ENCODE data around the gene AGBL4. TPM values are rescaled to one million over a fixed set of nuclear protein-coding genes. Genes with fewer than 3 reads are reported as not detected.

AGBL4 gene
- total RNA-seq, 1 experiment from 2014 or later = not detected

DNA sequence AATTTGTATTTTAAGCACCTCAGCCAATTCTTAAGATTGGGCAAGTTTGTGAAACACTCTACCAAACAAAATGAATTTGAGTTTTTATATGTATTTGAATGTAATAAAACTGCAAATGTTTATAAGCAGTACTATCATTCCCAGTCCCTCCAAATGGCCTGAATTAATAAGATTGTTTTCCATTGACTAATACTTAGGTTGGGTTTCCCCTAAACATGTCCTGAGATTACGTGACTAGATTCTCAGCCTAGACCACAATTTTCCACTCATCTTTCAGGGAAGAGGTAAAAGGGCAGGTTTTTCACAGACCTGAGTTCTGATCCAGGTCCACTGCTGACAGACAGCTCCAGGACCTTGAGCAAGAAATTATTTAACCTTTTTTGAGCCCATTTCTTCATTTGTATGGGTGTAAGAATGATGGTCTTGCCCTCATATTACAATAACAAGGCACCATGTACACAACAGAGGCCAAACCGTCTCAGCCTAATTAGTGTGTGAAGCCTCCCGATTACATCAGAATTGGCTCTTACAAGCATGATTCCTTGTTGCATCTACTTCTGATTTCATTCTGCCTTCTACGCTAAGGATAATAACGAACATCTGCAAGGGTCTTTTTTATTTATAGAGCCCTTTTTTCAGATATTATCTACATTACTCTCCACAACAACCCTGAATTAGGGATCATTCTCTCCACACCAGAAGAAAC is 1298.3 kb downstream of the AGBL4 start:
- no peaks in the 10 kb centered on the region for H3K36me3 ChIP-seq
- H3K27me3 ChIP-seq = no peaks in the 10 kb centered on the region
- DNase-seq = no peak
- no peak overlapping the region for H3K4me3 ChIP-seq
- H3K9me3 ChIP-seq = no peaks in the 10 kb centered on the region

DNA sequence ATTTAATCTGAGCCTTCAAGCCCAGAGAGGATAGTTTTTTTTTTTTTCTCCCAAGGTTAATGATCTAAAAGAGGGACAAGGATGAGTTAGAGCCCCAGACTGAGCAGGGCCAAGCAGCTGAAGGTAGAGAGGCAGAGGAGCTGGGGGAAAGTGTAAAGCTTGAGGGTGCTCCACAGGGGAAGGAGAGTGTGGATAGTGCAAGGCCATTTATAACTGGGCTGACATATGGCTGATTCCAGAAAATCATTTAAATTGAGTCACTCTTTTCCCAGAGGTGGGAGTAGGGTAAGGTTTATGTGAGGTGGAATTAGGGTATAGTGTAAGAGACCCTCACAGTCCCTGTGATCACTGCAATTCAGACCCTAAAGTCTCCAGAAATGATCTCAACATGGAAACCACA is 1302.8 kb downstream of the AGBL4 start:
- DNase-seq = no peak
- no peaks in the 10 kb centered on the region for H3K27me3 ChIP-seq
- no peaks in the 10 kb centered on the region for H3K9me3 ChIP-seq
- no peaks in the 10 kb centered on the region for H3K36me3 ChIP-seq
- H3K4me3 ChIP-seq = no peak overlapping the region

DNA sequence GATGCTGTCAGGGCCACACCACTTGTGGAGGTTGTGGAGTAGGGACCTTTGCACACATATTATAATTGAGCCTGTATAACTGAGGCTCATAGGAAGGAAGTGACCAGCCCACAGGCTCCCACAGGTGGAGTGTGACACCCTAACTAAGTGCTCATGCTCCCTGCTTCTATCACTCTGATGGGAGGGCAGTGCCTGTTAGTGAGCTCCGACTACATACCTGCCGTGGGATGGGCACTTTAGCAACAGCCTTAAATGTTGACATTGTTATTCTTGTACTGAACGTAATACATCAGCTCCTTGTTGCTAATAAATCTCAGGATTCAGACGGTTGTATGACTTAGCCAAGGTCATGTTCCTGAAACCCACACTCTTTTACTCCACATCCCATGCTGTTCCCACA is 1305.0 kb downstream of the AGBL4 start:
- no peaks in the 10 kb centered on the region for H3K36me3 ChIP-seq
- H3K27me3 ChIP-seq = no peaks in the 10 kb centered on the region
- H3K9me3 ChIP-seq = no peaks in the 10 kb centered on the region
- no peak overlapping the region for H3K4me3 ChIP-seq
- no peak for DNase-seq

DNA sequence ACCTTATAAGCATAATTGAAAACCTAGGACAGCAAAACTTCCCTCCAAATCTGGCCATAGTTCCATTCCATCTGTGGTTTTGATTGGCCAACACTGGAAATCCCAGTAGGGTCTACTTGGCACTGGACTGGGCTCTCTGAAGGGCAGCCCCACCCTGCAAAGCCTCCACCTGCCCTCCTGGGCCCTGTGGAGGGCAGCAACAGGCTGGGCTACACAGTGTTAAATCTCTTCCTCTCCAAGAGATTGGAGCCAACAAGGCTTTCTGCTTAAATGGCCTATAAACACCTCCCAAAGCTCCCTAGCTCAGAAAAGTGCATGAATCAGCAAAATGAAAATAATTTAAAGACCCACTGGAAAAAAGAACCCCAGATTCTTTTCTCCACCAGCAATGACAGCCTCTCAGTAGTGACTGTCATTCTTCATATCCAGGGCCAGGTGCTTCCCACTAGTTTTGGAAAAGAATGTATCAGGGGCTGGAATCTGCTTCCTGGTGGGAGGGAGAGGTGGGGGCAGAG is 1305.6 kb downstream of the AGBL4 start:
- Histone ChIP-seq H3K4me3 (no peak overlapping the region), H3K27me3 (no peaks in the 10 kb centered on the region), H3K9me3 (no peaks in the 10 kb centered on the region), H3K36me3 (no peaks in the 10 kb centered on the region)
- no peak for DNase-seq

DNA sequence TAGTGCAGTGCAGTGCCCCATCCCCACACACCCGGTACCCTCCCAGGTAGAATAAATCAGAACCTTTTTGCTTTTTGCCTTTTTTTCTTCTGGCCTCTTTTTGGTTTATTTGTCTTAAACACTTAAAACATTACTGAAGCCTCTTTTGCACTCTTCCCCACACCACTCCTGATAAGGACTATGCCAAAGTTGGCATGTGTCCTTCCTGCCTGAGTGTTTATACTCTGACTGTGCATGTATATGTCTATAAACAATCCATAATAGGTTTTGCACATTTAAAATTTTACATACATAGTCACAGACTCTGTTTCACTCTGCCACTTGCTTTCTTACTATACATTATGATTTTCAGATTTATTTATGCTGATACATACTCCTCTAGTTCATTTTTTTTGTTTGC is 1306.7 kb downstream of the AGBL4 start:
- DNase-seq = peak; percentile 24
- H3K27me3 ChIP-seq = no peaks in the 10 kb centered on the region
- no peak overlapping the region for H3K4me3 ChIP-seq
- no peaks in the 10 kb centered on the region for H3K9me3 ChIP-seq
- no peaks in the 10 kb centered on the region for H3K36me3 ChIP-seq

DNA sequence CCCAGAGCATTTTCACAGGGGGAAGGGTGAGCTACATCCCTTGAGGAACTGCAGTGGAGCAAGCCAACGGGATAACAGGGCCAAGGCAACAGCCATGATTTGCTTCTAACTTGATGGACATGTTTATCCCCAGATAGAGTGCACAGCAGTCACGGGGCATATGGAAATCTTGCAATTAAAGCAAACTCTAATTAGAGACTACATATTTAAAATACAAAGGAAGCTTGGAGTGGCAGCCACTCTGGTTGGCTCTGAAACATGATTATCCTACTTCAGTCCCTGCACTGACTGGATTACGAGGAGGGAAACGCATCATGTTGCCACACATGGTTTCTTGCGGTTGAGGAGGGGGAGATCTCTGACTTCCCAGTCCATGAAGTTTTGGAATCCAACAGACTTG is 1307.8 kb downstream of the AGBL4 start:
- Histone ChIP-seq H3K9me3 (no peaks in the 10 kb centered on the region), H3K36me3 (no peaks in the 10 kb centered on the region), H3K27me3 (no peaks in the 10 kb centered on the region), H3K4me3 (no peak overlapping the region)
- DNase-seq = no peak

DNA sequence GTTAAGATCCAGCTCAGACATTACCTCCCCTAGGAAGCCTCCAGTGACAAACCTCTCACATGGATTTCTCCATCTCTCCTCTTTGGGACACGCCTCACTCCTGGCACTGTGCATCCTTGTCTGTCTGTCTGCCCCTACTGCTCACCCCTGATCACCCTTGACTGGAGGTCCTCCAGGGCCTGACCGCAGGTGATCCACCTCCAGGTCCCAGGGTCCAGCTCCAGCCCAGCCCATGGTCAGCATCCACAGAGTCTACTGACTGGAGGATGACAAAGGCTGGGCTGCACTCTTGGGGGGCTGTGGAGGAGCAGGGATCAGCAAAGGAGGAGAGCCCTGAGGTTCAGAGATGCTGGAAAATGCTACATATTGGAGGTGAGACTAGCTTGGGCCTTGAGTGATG is 1312.8 kb downstream of the AGBL4 start:
- H3K27me3 ChIP-seq = no peaks in the 10 kb centered on the region
- no peaks in the 10 kb centered on the region for H3K9me3 ChIP-seq
- H3K4me3 ChIP-seq = no peak overlapping the region
- no peak for DNase-seq
- no peaks in the 10 kb centered on the region for H3K36me3 ChIP-seq

DNA sequence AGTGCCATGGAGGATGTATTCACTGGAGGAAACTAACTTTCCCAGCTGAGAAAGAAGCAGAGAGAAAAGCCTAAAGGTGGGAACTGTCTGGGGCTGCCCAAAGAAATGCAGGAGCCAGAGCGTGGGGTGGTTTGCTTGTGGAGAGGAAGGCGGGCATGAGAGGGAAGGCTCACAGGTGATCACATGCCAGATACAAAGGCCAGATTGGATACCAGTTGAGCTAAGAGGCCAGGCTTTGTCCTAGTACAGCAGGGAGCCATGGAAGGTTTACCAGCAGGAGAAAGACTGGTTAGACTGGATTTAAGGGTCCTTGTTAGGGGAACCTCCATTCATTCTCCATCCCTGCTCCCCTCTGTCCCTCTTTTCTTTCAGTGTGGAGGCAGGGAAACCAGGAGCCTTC is 1313.4 kb downstream of the AGBL4 start:
- Histone ChIP-seq H3K36me3 (no peaks in the 10 kb centered on the region), H3K27me3 (no peaks in the 10 kb centered on the region), H3K4me3 (no peak overlapping the region), H3K9me3 (no peaks in the 10 kb centered on the region)
- DNase-seq = no peak

DNA sequence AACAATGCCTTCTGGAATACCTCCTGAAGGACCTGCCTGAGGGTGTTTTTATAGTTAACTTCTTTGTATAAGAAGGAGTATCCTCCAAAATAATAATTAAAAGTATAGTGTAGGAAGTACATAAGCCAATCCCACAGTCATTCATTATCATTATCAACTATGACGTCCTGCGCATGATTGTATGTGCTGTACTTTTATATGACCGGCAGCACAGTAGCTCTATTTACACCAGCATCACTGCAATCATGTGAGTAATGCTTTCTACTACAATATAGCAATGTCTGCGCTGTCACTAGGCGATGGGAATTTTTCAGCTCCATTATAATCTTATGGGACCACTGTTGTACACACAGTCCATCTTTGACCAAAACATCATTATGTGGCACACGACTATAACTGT is 1319.0 kb downstream of the AGBL4 start:
- no peaks in the 10 kb centered on the region for H3K27me3 ChIP-seq
- H3K4me3 ChIP-seq = no peak overlapping the region
- H3K9me3 ChIP-seq = no peaks in the 10 kb centered on the region
- no peak for DNase-seq
- H3K36me3 ChIP-seq = no peaks in the 10 kb centered on the region

DNA sequence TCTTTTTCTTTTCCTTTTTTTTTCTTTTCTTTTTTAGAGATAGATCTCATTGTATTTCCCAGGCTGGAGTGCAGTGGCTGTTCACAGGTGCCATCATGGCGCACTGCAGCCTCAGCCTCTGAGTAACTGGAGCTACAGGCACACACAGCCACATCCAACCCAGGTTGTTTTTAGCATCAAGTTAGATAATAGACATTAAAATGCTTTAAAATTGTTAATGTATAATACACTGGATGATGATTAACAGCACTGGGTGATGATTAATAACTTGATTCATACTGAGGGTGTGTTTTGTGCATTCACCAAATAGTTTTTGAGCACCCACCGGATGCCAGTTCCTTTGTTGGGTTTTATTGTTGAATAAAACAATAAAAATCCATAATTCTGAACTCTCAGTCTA is 1322.3 kb downstream of the AGBL4 start:
- no peak for DNase-seq
- no peaks in the 10 kb centered on the region for H3K36me3 ChIP-seq

DNA sequence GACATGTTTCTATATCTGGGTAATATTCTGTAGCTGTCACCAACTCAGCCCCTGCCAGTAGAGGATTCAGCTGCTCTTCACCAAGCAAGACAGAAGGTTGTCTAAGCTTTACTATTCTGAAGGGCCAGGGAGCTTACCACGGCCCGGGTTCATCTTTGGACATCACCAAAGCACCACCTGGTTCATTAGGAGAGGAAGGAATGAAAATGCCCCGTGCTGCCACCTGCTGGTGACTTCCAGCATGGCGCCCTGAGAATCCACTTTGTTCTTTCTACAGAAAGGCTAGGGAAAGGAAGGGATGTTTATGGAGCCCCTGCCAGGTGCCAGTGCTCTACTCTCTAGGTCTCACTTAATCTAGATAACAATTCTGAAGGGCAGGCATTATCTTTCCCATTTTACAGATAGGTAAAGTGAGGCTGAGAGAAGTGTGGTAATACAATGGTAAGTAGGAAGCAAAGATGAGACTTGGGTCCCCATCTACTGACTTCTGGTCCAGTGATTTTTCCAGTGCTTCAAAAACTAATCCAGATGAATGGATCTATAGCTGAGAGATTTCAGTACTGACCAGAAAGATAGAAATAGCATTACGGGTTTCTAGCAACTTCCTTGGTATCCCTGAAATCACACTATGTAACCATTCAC is 1326.6 kb downstream of the AGBL4 start:
- Histone ChIP-seq H3K9me3 (no peaks in the 10 kb centered on the region), H3K36me3 (no peaks in the 10 kb centered on the region), H3K27me3 (no peaks in the 10 kb centered on the region), H3K4me3 (no peak overlapping the region)
- DNase-seq = peak; percentile 30

More for the DNA sequence above, 1322.3 kb downstream of the AGBL4 start:
- no peaks in the 10 kb centered on the region for H3K27me3 ChIP-seq
- H3K4me3 ChIP-seq = no peak overlapping the region
- H3K9me3 ChIP-seq = no peaks in the 10 kb centered on the region

DNA sequence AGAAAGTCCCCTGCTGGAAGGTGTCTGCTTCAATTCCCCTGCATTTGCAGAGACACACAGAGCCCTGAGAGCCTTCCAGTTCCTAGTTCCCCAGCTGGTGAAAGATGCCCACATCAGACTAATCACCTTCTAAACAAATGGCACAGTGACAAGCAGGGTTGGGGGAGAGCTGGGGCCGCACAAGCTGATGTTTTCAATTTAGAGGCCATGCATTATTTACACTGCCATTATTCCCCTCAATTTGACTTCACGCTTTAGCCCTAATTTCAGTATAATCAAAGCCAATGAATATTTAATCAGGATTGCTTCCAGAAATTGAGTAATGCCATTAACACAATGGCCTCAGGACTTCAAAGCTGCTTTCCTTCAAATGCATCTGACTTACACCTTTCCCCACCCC is 1328.6 kb downstream of the AGBL4 start:
- H3K36me3 ChIP-seq = no peaks in the 10 kb centered on the region
- H3K4me3 ChIP-seq = no peak overlapping the region
- no peaks in the 10 kb centered on the region for H3K9me3 ChIP-seq
- no peaks in the 10 kb centered on the region for H3K27me3 ChIP-seq
- no peak for DNase-seq

DNA sequence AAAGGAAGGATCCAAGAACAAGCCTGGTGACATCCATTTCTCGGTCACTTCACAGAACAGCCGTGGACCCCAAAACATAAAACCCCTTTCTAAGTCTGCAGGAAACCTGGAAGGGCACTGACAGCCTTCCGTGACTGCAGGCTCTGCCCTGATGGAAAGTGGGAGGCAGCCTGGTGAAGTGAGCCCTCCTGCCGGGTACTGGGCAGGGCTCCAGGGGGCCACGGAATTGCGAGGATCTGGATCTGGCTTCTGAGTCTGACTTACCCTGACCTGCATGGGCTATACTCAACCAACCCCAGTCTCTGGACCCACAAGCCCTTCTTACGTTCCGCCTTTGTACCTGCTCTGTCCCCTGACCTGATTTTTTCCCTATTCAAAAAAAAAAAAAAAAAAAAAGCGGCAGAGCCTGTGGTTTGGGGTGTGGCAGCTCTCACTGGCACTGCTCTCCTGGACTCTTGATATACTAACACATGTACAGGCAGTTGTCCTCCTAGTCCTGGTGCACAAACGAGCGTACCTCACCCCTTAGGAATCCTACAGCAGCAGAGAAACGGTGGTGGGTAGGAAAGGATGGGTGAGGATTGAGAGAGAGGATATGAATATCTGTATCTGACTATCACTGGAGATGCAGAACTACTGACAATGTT is 1330.0 kb downstream of the AGBL4 start:
- Histone ChIP-seq H3K4me3 (no peak overlapping the region), H3K27me3 (no peaks in the 10 kb centered on the region), H3K9me3 (no peaks in the 10 kb centered on the region), H3K36me3 (no peaks in the 10 kb centered on the region)
- DNase-seq = peak; percentile 72

DNA sequence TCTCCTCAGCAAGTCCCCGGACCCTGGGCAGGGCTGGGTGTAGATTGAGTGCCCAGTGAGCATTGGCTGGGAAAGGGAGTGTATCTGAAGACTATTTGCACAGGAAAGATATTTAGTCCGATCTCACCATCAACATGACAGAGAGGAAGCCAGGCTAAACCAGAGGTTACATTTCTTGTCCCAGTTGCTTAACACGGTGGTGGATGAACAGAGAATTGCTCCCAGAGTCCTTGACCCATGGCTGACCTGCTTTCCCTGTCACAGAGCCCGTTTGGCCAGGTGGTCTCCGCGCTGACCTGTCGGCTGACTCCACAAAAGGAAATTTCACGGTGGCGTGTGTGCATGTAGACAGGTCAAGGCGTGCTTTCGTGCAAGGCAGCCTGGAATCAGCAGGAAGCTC is 1330.6 kb downstream of the AGBL4 start:
- H3K9me3 ChIP-seq = no peaks in the 10 kb centered on the region
- H3K27me3 ChIP-seq = no peaks in the 10 kb centered on the region
- no peak overlapping the region for H3K4me3 ChIP-seq
- no peak for DNase-seq
- H3K36me3 ChIP-seq = no peaks in the 10 kb centered on the region

DNA sequence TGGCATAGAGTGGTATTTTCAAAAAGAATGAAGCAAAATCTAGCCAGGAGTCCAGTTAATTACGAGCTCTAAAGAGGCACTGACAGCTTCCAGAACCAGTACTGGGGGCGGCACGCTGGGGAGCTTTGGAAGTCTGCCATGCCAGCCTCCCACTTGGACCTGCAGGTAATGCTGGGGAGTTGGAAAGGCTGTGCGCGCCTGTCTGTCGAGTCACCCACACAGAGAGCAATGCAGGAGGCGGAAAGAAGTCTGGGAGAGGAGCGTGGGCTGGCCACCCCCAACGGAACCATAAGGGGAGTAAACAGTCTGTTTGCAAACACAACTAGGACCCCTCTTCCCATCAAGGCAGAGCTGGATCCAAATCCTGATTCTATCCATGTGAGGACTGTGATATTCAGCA is 1331.5 kb downstream of the AGBL4 start:
- H3K27me3 ChIP-seq = no peaks in the 10 kb centered on the region
- no peaks in the 10 kb centered on the region for H3K36me3 ChIP-seq
- no peaks in the 10 kb centered on the region for H3K9me3 ChIP-seq
- DNase-seq = no peak
- H3K4me3 ChIP-seq = no peak overlapping the region

DNA sequence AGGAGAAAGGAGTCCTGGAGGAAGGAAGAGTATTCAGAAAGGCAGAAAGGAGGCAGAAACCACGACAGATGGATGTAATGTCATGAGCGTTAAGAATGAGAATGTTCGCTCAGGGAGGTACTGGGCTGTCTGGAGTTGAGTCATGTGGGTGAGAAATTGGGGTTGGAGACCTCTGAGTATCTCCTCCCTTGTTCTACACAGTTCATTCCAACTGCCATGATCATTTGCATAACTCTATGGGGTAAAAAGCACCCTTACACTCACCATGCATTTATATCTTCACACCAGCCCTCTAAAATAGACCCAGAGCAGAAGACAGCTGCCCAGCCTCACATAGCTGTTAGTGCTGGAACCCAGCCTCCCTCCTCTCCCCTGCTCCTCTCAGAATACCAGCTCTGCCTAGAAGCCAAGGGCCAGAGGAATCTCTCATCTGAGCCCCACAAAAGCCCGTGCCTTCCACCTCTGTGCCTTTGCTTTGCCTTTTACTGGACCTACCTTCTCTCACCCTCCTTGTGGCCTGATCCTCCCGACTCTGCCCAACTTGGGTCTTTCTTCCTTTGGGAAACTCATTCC is 1332.2 kb downstream of the AGBL4 start:
- Histone ChIP-seq H3K36me3 (no peaks in the 10 kb centered on the region), H3K27me3 (no peaks in the 10 kb centered on the region)
- no peak for DNase-seq

DNA sequence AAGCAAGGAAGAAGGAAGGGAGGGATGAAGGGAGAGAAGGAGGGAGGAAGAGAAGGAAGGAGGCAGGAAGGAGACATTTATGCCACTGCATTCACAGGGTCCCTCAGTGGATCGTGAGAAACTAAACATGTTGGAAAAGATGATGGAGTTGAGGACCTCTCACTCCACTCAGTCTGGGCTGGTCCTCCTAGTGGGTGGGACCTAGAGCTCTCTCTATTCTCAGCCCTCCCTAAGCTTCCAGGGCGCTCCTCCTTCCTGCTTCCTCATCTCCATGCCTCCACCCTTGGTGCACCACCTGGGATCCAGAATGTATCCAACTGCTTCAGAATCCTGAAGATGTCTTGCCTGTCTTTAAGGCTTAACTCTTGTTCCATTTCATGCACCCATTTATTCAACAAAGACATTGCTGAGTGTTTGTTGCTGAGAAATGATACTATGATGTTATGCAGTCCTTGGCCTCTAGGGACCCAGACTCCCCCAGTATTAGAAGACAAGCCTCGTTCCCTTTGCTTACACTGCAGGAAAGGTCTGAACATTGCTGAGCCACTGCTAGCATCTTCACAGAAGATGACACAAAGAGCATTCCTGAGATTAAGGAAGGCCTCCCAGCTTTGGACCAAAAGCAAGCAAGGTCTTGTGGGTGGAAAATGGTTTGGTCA is 1335.5 kb downstream of the AGBL4 start:
- no peaks in the 10 kb centered on the region for H3K36me3 ChIP-seq
- H3K27me3 ChIP-seq = no peaks in the 10 kb centered on the region
- no peak overlapping the region for H3K4me3 ChIP-seq
- DNase-seq = no peak
- H3K9me3 ChIP-seq = no peaks in the 10 kb centered on the region

More for the DNA sequence above, 1332.2 kb downstream of the AGBL4 start:
- Histone ChIP-seq H3K9me3 (no peaks in the 10 kb centered on the region), H3K4me3 (no peak overlapping the region)
